Measurements from ENCODE around the gene CBLN4. TPM values are rescaled to one million over a fixed set of nuclear protein-coding genes. Genes with fewer than 3 reads are reported as not detected.

Gene CBLN4
- total and polyA plus RNA-seq, 2 donors from 2014 or later = 0.35 to 0.45 TPM

- Histone ChIP-seq H3K27ac (ENCODE audit: low read depth in 2 of 2, low read length in 2 of 2) (no peak overlapping the region), H3K4me3 (ENCODE audit: low read length in 3 of 3) (no peak overlapping the region), H3K27me3 (ENCODE audit: control insufficient read depth, insufficient read depth, low read length) (no peaks in the 10 kb centered on the region), H3K36me3 (ENCODE audit: control insufficient read depth in 2 of 3, insufficient read depth in 3 of 3, low read length in 3 of 3) (no peaks in the 10 kb centered on the region), H3K9ac (ENCODE audit: low read length in 3 of 3) (no peak overlapping the region), H3K9me3 (ENCODE audit: control insufficient read depth in 2 of 3, insufficient read depth in 1 of 3, low read length in 3 of 3) (no peaks in the 10 kb centered on the region), H3K4me1 (ENCODE audit: control insufficient read depth in 2 of 3, insufficient read depth in 2 of 3, low read depth in 1 of 3, low read length in 3 of 3) (no peaks in the 10 kb centered on the region)
- TF ChIP-seq, protein P1, sequence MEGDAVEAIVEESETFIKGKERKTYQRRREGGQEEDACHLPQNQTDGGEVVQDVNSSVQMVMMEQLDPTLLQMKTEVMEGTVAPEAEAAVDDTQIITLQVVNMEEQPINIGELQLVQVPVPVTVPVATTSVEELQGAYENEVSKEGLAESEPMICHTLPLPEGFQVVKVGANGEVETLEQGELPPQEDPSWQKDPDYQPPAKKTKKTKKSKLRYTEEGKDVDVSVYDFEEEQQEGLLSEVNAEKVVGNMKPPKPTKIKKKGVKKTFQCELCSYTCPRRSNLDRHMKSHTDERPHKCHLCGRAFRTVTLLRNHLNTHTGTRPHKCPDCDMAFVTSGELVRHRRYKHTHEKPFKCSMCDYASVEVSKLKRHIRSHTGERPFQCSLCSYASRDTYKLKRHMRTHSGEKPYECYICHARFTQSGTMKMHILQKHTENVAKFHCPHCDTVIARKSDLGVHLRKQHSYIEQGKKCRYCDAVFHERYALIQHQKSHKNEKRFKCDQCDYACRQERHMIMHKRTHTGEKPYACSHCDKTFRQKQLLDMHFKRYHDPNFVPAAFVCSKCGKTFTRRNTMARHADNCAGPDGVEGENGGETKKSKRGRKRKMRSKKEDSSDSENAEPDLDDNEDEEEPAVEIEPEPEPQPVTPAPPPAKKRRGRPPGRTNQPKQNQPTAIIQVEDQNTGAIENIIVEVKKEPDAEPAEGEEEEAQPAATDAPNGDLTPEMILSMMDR (IDR thresholded peaks at IDR 0.05; ENCODE audit: borderline replicate concordance, extremely low read depth, insufficient read depth) = no peak
- intact Hi-C loops (cut with DNase I) = no loop called here
- DNase-seq (peak in 2 of 5 donors; percentile 21 to 65), FAIRE-seq (no peak)
These were observed 40.5 kb downstream of the CBLN4 start for GRCh38 chr20:55964790-55965189.

GRCh38 chr20:55961376-55962330 is 43.7 kb downstream of the CBLN4 start:
- TF ChIP-seq, protein P1 (IDR thresholded peaks at IDR 0.05; ENCODE audit: borderline replicate concordance, extremely low read depth, insufficient read depth) = no peak
- intact Hi-C loops (cut with DNase I) = no loop called here
- Histone ChIP-seq H3K9me3 (ENCODE audit: control insufficient read depth in 2 of 3, insufficient read depth in 1 of 3, low read length in 3 of 3) (no peaks in the 10 kb centered on the region), H3K27ac (ENCODE audit: low read depth in 2 of 2, low read length in 2 of 2) (no peak overlapping the region), H3K9ac (ENCODE audit: low read length in 3 of 3) (no peak overlapping the region), H3K27me3 (ENCODE audit: control insufficient read depth, insufficient read depth, low read length) (no peaks in the 10 kb centered on the region), H3K36me3 (ENCODE audit: control insufficient read depth in 2 of 3, insufficient read depth in 3 of 3, low read length in 3 of 3) (no peaks in the 10 kb centered on the region), H3K4me3 (ENCODE audit: low read length in 3 of 3) (no peak overlapping the region), H3K4me1 (ENCODE audit: control insufficient read depth in 2 of 3, insufficient read depth in 2 of 3, low read depth in 1 of 3, low read length in 3 of 3) (no peaks in the 10 kb centered on the region)
- FAIRE-seq (no peak), DNase-seq (peak in 4 of 5 donors; percentile 12 to 65 (median 54))

DNA sequence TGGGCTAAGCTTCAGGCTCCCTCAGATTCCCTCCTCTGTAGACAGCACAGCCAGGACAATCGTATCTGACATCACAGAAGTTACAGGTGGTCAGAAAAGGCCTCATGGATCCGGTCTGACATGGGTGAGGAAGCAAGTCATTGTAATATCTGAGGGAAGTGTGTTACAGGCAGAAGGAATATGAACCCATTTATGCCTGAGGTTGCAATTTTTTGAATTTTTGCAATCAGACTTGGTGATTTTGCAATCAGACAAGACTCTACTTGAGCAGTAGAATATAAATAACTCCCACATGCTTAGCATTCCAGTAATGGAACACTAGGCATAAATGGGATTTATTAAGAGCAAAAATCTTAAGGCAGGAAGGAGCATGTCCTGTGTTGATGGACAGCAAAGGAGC is 52.1 kb downstream of the CBLN4 start:
- Histone ChIP-seq H3K36me3 (ENCODE audit: control insufficient read depth in 2 of 3, insufficient read depth in 3 of 3, low read length in 3 of 3) (no peaks in the 10 kb centered on the region), H3K9me3 (ENCODE audit: control insufficient read depth in 2 of 3, insufficient read depth in 1 of 3, low read length in 3 of 3) (no peaks in the 10 kb centered on the region), H3K27me3 (ENCODE audit: control insufficient read depth, insufficient read depth, low read length) (no peaks in the 10 kb centered on the region), H3K27ac (ENCODE audit: low read depth in 2 of 2, low read length in 2 of 2) (no peak overlapping the region), H3K4me1 (ENCODE audit: control insufficient read depth in 2 of 3, insufficient read depth in 2 of 3, low read depth in 1 of 3, low read length in 3 of 3) (no peaks in the 10 kb centered on the region), H3K9ac (ENCODE audit: low read length in 3 of 3) (no peak overlapping the region), H3K4me3 (ENCODE audit: low read length in 3 of 3) (no peak overlapping the region)
- intact Hi-C loops (cut with DNase I) = no loop called here
- TF ChIP-seq, protein P1 (IDR thresholded peaks at IDR 0.05; ENCODE audit: borderline replicate concordance, extremely low read depth, insufficient read depth) = no peak
- FAIRE-seq = no peak
- no peak for DNase-seq
